Measurements from ENCODE around the gene H19.

Gene H19

GRCh38 chr11:1997755-1998154 lies at the start of gene H19:
TSS of gene H19 (minus strand) at chr11:1997842.
- H3K27ac Mint-ChIP-seq, result no peak within 1 kb of the TSS
- no peaks in the 10 kb centered on the region for H3K27me3 Mint-ChIP-seq
- H3K9me3 Mint-ChIP-seq, result no peaks in the 10 kb centered on the region
- no peaks in the 10 kb centered on the region for H3K4me1 Mint-ChIP-seq (ENCODE audit: low read depth)
- H3K36me3 Mint-ChIP-seq (ENCODE audit: low read depth), result no peaks in the 10 kb centered on the region
- H3K4me3 Mint-ChIP-seq, result no peak within 1 kb of the TSS

GRCh38 chr11:2041963-2042362 lies 44.3 kb upstream of the H19 start:
- Mint-ChIP-seq H3K36me3 (ENCODE audit: low read depth) (no peaks in the 10 kb centered on the region), H3K9me3 (no peaks in the 10 kb centered on the region), H3K4me1 (ENCODE audit: low read depth) (no peaks in the 10 kb centered on the region), H3K27me3 (no peaks in the 10 kb centered on the region), H3K27ac (no peak overlapping the region), H3K4me3 (no peak overlapping the region)

- H3K4me3 Mint-ChIP-seq, result no peak overlapping the region
- no peaks in the 10 kb centered on the region for H3K9me3 Mint-ChIP-seq
- no peaks in the 10 kb centered on the region for H3K27me3 Mint-ChIP-seq
Observed at GRCh38 chr11:2041153-2041552, 43.5 kb upstream of the H19 start.

GRCh38 chr11:2039198-2039759 lies 41.6 kb upstream of the H19 start:
- no peaks in the 10 kb centered on the region for H3K27me3 Mint-ChIP-seq
- H3K36me3 Mint-ChIP-seq (ENCODE audit: low read depth), result no peaks in the 10 kb centered on the region
- H3K4me1 Mint-ChIP-seq (ENCODE audit: low read depth), result no peaks in the 10 kb centered on the region
- no peak overlapping the region for H3K27ac Mint-ChIP-seq
- no peaks in the 10 kb centered on the region for H3K9me3 Mint-ChIP-seq
- no peak overlapping the region for H3K4me3 Mint-ChIP-seq

More at GRCh38 chr11:2041153-2041552, 43.5 kb upstream of the H19 start:
- Mint-ChIP-seq H3K4me1 (ENCODE audit: low read depth) (no peaks in the 10 kb centered on the region), H3K36me3 (ENCODE audit: low read depth) (no peaks in the 10 kb centered on the region), H3K27ac (no peak overlapping the region)

GRCh38 chr11:2036863-2037486 lies 39.3 kb upstream of the H19 start:
- Mint-ChIP-seq H3K4me3 (no peak overlapping the region), H3K36me3 (ENCODE audit: low read depth) (no peaks in the 10 kb centered on the region), H3K27ac (no peak overlapping the region), H3K4me1 (ENCODE audit: low read depth) (no peaks in the 10 kb centered on the region), H3K27me3 (no peaks in the 10 kb centered on the region), H3K9me3 (no peaks in the 10 kb centered on the region)

GRCh38 chr11:2035382-2035781 lies 37.7 kb upstream of the H19 start:
- Mint-ChIP-seq H3K27ac (no peak overlapping the region), H3K27me3 (no peaks in the 10 kb centered on the region), H3K4me3 (no peak overlapping the region), H3K9me3 (no peaks in the 10 kb centered on the region), H3K4me1 (ENCODE audit: low read depth) (no peaks in the 10 kb centered on the region), H3K36me3 (ENCODE audit: low read depth) (no peaks in the 10 kb centered on the region)

- Mint-ChIP-seq H3K4me3 (no peak overlapping the region), H3K4me1 (ENCODE audit: low read depth) (no peaks in the 10 kb centered on the region), H3K27me3 (no peaks in the 10 kb centered on the region), H3K9me3 (no peaks in the 10 kb centered on the region), H3K36me3 (ENCODE audit: low read depth) (no peaks in the 10 kb centered on the region), H3K27ac (no peak overlapping the region)
Observed at GRCh38 chr11:2031058-2031457, 33.4 kb upstream of the H19 start.

GRCh38 chr11:2027708-2028107 lies 30.1 kb upstream of the H19 start:
- no peak overlapping the region for H3K4me3 Mint-ChIP-seq
- no peaks in the 10 kb centered on the region for H3K27me3 Mint-ChIP-seq
- no peaks in the 10 kb centered on the region for H3K4me1 Mint-ChIP-seq (ENCODE audit: low read depth)
- H3K9me3 Mint-ChIP-seq, result no peaks in the 10 kb centered on the region
- no peak overlapping the region for H3K27ac Mint-ChIP-seq
- H3K36me3 Mint-ChIP-seq (ENCODE audit: low read depth), result no peaks in the 10 kb centered on the region

GRCh38 chr11:2015025-2015424 lies 17.4 kb upstream of the H19 start:
- no peaks in the 10 kb centered on the region for H3K36me3 Mint-ChIP-seq (ENCODE audit: low read depth)
- no peak overlapping the region for H3K27ac Mint-ChIP-seq
- H3K4me3 Mint-ChIP-seq, result no peak overlapping the region
- H3K9me3 Mint-ChIP-seq, result no peaks in the 10 kb centered on the region
- no peaks in the 10 kb centered on the region for H3K4me1 Mint-ChIP-seq (ENCODE audit: low read depth)
- no peaks in the 10 kb centered on the region for H3K27me3 Mint-ChIP-seq

- Mint-ChIP-seq H3K27me3 (no peaks in the 10 kb centered on the region), H3K36me3 (ENCODE audit: low read depth) (no peaks in the 10 kb centered on the region), H3K9me3 (no peaks in the 10 kb centered on the region), H3K27ac (no peak overlapping the region), H3K4me1 (ENCODE audit: low read depth) (no peaks in the 10 kb centered on the region), H3K4me3 (no peak overlapping the region)
Observed at GRCh38 chr11:2012440-2012839, 14.8 kb upstream of the H19 start.

- H3K36me3 Mint-ChIP-seq (ENCODE audit: low read depth), result no peaks in the 10 kb centered on the region
- no peaks in the 10 kb centered on the region for H3K27me3 Mint-ChIP-seq
- no peak overlapping the region for H3K4me3 Mint-ChIP-seq
- no peak overlapping the region for H3K27ac Mint-ChIP-seq
- H3K4me1 Mint-ChIP-seq (ENCODE audit: low read depth), result no peaks in the 10 kb centered on the region
- no peaks in the 10 kb centered on the region for H3K9me3 Mint-ChIP-seq
Observed at GRCh38 chr11:2004466-2004865, 6.8 kb upstream of the H19 start.

- Mint-ChIP-seq H3K27me3 (no peaks in the 10 kb centered on the region), H3K27ac (no peak overlapping the region), H3K36me3 (ENCODE audit: low read depth) (no peaks in the 10 kb centered on the region), H3K9me3 (no peaks in the 10 kb centered on the region), H3K4me1 (ENCODE audit: low read depth) (no peaks in the 10 kb centered on the region), H3K4me3 (no peak overlapping the region)
Observed at GRCh38 chr11:2002807-2003206, 5.2 kb upstream of the H19 start.

GRCh38 chr11:2002042-2002776 lies 4.6 kb upstream of the H19 start:
- no peaks in the 10 kb centered on the region for H3K9me3 Mint-ChIP-seq
- no peaks in the 10 kb centered on the region for H3K4me1 Mint-ChIP-seq (ENCODE audit: low read depth)
- H3K4me3 Mint-ChIP-seq, result no peak overlapping the region
- H3K36me3 Mint-ChIP-seq (ENCODE audit: low read depth), result no peaks in the 10 kb centered on the region
- no peak overlapping the region for H3K27ac Mint-ChIP-seq
- H3K27me3 Mint-ChIP-seq, result no peaks in the 10 kb centered on the region

GRCh38 chr11:1998861-1999260 lies 1.2 kb upstream of the H19 start:
- no peaks in the 10 kb centered on the region for H3K4me1 Mint-ChIP-seq (ENCODE audit: low read depth)
- H3K27ac Mint-ChIP-seq, result no peak overlapping the region
- H3K4me3 Mint-ChIP-seq, result no peak overlapping the region
- no peaks in the 10 kb centered on the region for H3K9me3 Mint-ChIP-seq
- H3K27me3 Mint-ChIP-seq, result no peaks in the 10 kb centered on the region
- H3K36me3 Mint-ChIP-seq (ENCODE audit: low read depth), result no peaks in the 10 kb centered on the region

GRCh38 chr11:1998290-1998689 lies 648 bp upstream of the H19 start:
- no peaks in the 10 kb centered on the region for H3K9me3 Mint-ChIP-seq
- H3K4me1 Mint-ChIP-seq (ENCODE audit: low read depth), result no peaks in the 10 kb centered on the region
- H3K36me3 Mint-ChIP-seq (ENCODE audit: low read depth), result no peaks in the 10 kb centered on the region
- no peaks in the 10 kb centered on the region for H3K27me3 Mint-ChIP-seq
- H3K4me3 Mint-ChIP-seq, result no peak overlapping the region
- no peak overlapping the region for H3K27ac Mint-ChIP-seq

GRCh38 chr11:1994121-1994520 lies 3.5 kb downstream of the H19 start:
- no peak overlapping the region for H3K27ac Mint-ChIP-seq
- no peak overlapping the region for H3K4me3 Mint-ChIP-seq
- H3K9me3 Mint-ChIP-seq, result no peaks in the 10 kb centered on the region
- no peaks in the 10 kb centered on the region for H3K27me3 Mint-ChIP-seq
- H3K4me1 Mint-ChIP-seq (ENCODE audit: low read depth), result no peaks in the 10 kb centered on the region
- H3K36me3 Mint-ChIP-seq (ENCODE audit: low read depth), result no peaks in the 10 kb centered on the region

Measured in stimulated activated naive CD8-positive, alpha-beta T cell treated with anti-CD3 and anti-CD28 coated beads, Interleukin-15, Interleukin-2, amounts not matched to agents 100 ng/mL and 50 ng/mL, for 24 hours (primary cell).